ENCODE measurements around the gene ARPC4.

DNA sequence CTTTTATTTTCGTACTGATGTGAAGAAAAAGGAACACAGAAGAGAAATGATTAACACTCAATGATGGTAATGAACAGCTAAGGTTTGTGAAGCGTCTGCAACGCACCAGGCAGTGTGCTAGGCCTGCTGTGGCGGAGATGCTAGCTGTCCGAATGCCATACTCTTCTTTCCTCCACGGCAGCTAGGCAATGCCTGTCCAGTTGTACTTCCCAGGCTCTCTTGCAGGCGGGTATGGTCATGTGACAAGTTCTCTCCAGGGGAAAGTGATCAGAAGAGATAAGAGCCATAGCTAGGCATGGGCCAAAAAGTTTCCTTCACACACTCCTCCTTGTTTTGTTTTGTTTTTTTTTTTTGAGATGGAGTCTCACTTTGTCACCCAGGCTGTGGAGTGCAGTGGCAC, 7.3 kb upstream of the ARPC4 start:
- TF ChIP-seq, protein P1, sequence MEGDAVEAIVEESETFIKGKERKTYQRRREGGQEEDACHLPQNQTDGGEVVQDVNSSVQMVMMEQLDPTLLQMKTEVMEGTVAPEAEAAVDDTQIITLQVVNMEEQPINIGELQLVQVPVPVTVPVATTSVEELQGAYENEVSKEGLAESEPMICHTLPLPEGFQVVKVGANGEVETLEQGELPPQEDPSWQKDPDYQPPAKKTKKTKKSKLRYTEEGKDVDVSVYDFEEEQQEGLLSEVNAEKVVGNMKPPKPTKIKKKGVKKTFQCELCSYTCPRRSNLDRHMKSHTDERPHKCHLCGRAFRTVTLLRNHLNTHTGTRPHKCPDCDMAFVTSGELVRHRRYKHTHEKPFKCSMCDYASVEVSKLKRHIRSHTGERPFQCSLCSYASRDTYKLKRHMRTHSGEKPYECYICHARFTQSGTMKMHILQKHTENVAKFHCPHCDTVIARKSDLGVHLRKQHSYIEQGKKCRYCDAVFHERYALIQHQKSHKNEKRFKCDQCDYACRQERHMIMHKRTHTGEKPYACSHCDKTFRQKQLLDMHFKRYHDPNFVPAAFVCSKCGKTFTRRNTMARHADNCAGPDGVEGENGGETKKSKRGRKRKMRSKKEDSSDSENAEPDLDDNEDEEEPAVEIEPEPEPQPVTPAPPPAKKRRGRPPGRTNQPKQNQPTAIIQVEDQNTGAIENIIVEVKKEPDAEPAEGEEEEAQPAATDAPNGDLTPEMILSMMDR (IDR thresholded peaks at IDR 0.05; ENCODE audit: low read depth, low read length), result no peak
- TF ChIP-seq POLR2A (IDR thresholded peaks at IDR 0.05; ENCODE audit: extremely low read depth, insufficient read length), result no peak
- no peak for TF ChIP-seq MYC (IDR thresholded peaks at IDR 0.05; ENCODE audit: low read depth, low read length)
